GM19193 (cell line): Measurements from ENCODE around the gene FAM120A.

ENCODE experiments used
- POLR2A ChIP-seq: IDR thresholded peaks from 4 replicates; pipeline ENCODE4 v1.6.1; 2011; ENCODE audit not compliant: insufficient read depth, insufficient read length; ENCODE audit errors: extremely low read depth

FAM120A gene

GRCh38 chr9:93450945-93451815, at the start of gene FAM120A:
FAM120A (plus strand) TSS chr9:93451685; CDS start chr9:93451916, 231 bp downstream.
- peak; percentile 78 for TF ChIP-seq POLR2A

- no peak for TF ChIP-seq POLR2A
Measured at GRCh38 chr9:93406371-93406770, 45.1 kb upstream of the FAM120A start.

GRCh38 chr9:93413530-93413929, 38.0 kb upstream of the FAM120A start:
- no peak for TF ChIP-seq POLR2A

GRCh38 chr9:93415176-93415690, 36.3 kb upstream of the FAM120A start:
- TF ChIP-seq POLR2A = no peak

GRCh38 chr9:93416530-93417235, 34.8 kb upstream of the FAM120A start:
- TF ChIP-seq POLR2A = no peak

- no peak for TF ChIP-seq POLR2A
Measured at GRCh38 chr9:93417538-93417937, 33.9 kb upstream of the FAM120A start.

GRCh38 chr9:93419023-93419422, 32.5 kb upstream of the FAM120A start:
- TF ChIP-seq POLR2A = no peak

GRCh38 chr9:93422977-93423616, 28.4 kb upstream of the FAM120A start:
- TF ChIP-seq POLR2A = no peak

GRCh38 chr9:93427655-93428379, 23.7 kb upstream of the FAM120A start:
- TF ChIP-seq POLR2A = no peak

- TF ChIP-seq POLR2A = no peak
Measured at GRCh38 chr9:93431539-93432105, 19.9 kb upstream of the FAM120A start.

GRCh38 chr9:93432964-93433363, 18.5 kb upstream of the FAM120A start:
- no peak for TF ChIP-seq POLR2A

GRCh38 chr9:93434056-93434455, 17.4 kb upstream of the FAM120A start:
- no peak for TF ChIP-seq POLR2A

GRCh38 chr9:93435386-93435785, 16.1 kb upstream of the FAM120A start:
- no peak for TF ChIP-seq POLR2A

GRCh38 chr9:93436218-93436617, 15.3 kb upstream of the FAM120A start:
- no peak for TF ChIP-seq POLR2A

- no peak for TF ChIP-seq POLR2A
Measured at GRCh38 chr9:93436655-93437407, 14.7 kb upstream of the FAM120A start.
